H1 (cell line): ENCODE measurements around the gene UPK3BL2. TPM values are rescaled to one million over a fixed set of nuclear protein-coding genes. Genes with fewer than 3 reads are reported as not detected.
"Not testable (repeated sequence)": the region's sequence is repeated elsewhere in the genome, so short reads cannot be mapped to it uniquely, and the experiment has no call there.

Source experiments
- CTCF ChIA-PET: fragments of 300-600 bp; sonication (Branson Sonifier 250); formaldehyde crosslinking; loops from one replicate; lab custom pipeline; 2021; ENCODE audit not compliant: partially characterized antibody; lab: Charles Lee
- POLR2A ChIA-PET: fragments of 300-600 bp; sonication (Branson Sonifier 250); formaldehyde crosslinking; loops from one replicate; lab custom pipeline; 2021; ENCODE audit warnings: inconsistent platforms; ENCODE audit not compliant: partially characterized antibody; lab: Charles Lee
- DNase-seq, 2 experiments: peaks; one replicate each; pipeline versions ENCODE4 v3.0.0 to v3.0.0-alpha.2; 2010 to 2022; ENCODE audit warnings: low spot score in 2 of 2, low read depth in 1 of 2, mixed read lengths in 1 of 2
- FAIRE-seq: peaks from 2 replicates; lab custom pipeline; 2011; peaks lifted over from hg19 to GRCh38; lab: Jason Lieb, UNC
- H2AFZ ChIP-seq: 2 replicates; pipeline ENCODE4 v1.8.1; 2012; ENCODE audit warnings: low read length, inconsistent platforms
- H2AK5ac ChIP-seq: 2 replicates; pipeline ENCODE4 v1.6.1; 2013; ENCODE audit warnings: low read depth, low read length
- H2BK120ac ChIP-seq: replicated peaks from 2 replicates; pipeline ENCODE3; 2013; ENCODE audit warnings: low read depth, low read length, inconsistent platforms
- H2BK12ac ChIP-seq: 2 replicates; pipeline ENCODE4 v1.6.1; 2013; ENCODE audit warnings: low read depth, low read length
- H2BK15ac ChIP-seq: 2 replicates; pipeline ENCODE4 v1.6.1; 2013; ENCODE audit warnings: low read length
- H2BK20ac ChIP-seq: 2 replicates; pipeline ENCODE4 v1.6.1; 2013; ENCODE audit warnings: low read length
- H2BK5ac ChIP-seq: 2 replicates; pipeline ENCODE4 v1.6.1; 2013; ENCODE audit warnings: low read depth, low read length
- H3K14ac ChIP-seq: 2 replicates; pipeline ENCODE4 v1.6.1; 2013; ENCODE audit warnings: inconsistent platforms; ENCODE audit not compliant: insufficient read length
- H3K18ac ChIP-seq: 2 replicates; pipeline ENCODE4 v1.6.1; 2013; ENCODE audit warnings: low read length; ENCODE audit errors: extremely low read depth
- H3K23ac ChIP-seq: 2 replicates; pipeline ENCODE4 v1.6.1; 2013; ENCODE audit warnings: inconsistent platforms; ENCODE audit not compliant: insufficient read length
- H3K23me2 ChIP-seq: 2 replicates; pipeline ENCODE4 v1.6.1; 2013; ENCODE audit warnings: low read depth, low read length
- H3K27ac ChIP-seq: 2 replicates; pipeline ENCODE4 v1.6.1; 2011; ENCODE audit warnings: low read depth, low read length, inconsistent platforms
- H3K27me3 ChIP-seq, 4 experiments: replicated peaks in 1 of 4; 1 replicate in 1 of 4; 2 replicates in 3 of 4; pipeline versions ENCODE4 v1.6.1 to v1.8.1; 2011 to 2013; ENCODE audit warnings: low read length in 3 of 4, mild to moderate bottlenecking in 3 of 4, inconsistent platforms in 2 of 4, mixed read lengths in 2 of 4, moderate library complexity in 1 of 4; ENCODE audit not compliant: control insufficient read depth in 3 of 4, insufficient read depth in 3 of 4; ENCODE audit errors: extremely low read depth in 1 of 4
- H3K36me3 ChIP-seq, 4 experiments: 2 replicates each; pipeline versions ENCODE4 v1.6.1 to v1.8.1; 2011 to 2013; ENCODE audit warnings: mild to moderate bottlenecking in 4 of 4, low read length in 3 of 4, moderate library complexity in 2 of 4, control low read depth in 1 of 4, inconsistent platforms in 1 of 4; ENCODE audit not compliant: insufficient read depth in 4 of 4, control insufficient read depth in 2 of 4
- H3K4ac ChIP-seq: replicated peaks from 2 replicates; pipeline ENCODE3; 2013; ENCODE audit warnings: low read length, low read depth, mixed read lengths, inconsistent platforms; ENCODE audit not compliant: insufficient read length
- H3K4me1 ChIP-seq, 4 experiments: replicated peaks in 1 of 4; 1 replicate in 1 of 4; 2 replicates in 3 of 4; pipeline versions ENCODE4 v1.6.1 to v1.8.1; 2011 to 2013; ENCODE audit warnings: low read length in 3 of 4, inconsistent platforms in 2 of 4, mixed read lengths in 1 of 4; ENCODE audit not compliant: insufficient read depth in 4 of 4, control insufficient read depth in 3 of 4
- H3K4me2 ChIP-seq, 2 experiments: 2 replicates each; pipeline versions ENCODE4 v1.6.1 to v1.8.1; 2011 to 2013; ENCODE audit warnings: low read depth in 2 of 2, low read length in 2 of 2, control low read depth in 1 of 2, inconsistent platforms in 1 of 2, mild to moderate bottlenecking in 1 of 2; ENCODE audit not compliant: insufficient read depth in 1 of 2
- H3K4me3 ChIP-seq, 4 experiments: fragments of 200-600, 300-600 bp in 1 of 4; sonication (generic), shearing (Covaris generic), sonication (Bioruptor Twin) in 1 of 4; 2 replicates each; pipeline versions ENCODE4 v1.5.1 to v1.8.1; 2011 to 2016; ENCODE audit warnings: low read length in 4 of 4, low read depth in 3 of 4, control low read depth in 2 of 4, inconsistent platforms in 2 of 4, mild to moderate bottlenecking in 2 of 4, mixed read lengths in 1 of 4, moderate library complexity in 1 of 4; ENCODE audit not compliant: insufficient read depth in 2 of 4; ENCODE audit errors: extremely low read depth in 1 of 4
- H3K56ac ChIP-seq: replicated peaks from 2 replicates; pipeline ENCODE3; 2013; ENCODE audit warnings: low read depth, mild to moderate bottlenecking, mixed read lengths, low read length, inconsistent platforms; ENCODE audit not compliant: insufficient read length
- H3K79me1 ChIP-seq: 2 replicates; pipeline ENCODE4 v1.6.1; 2013; ENCODE audit warnings: low read depth, low read length, control low read depth
- H3K79me2 ChIP-seq, 2 experiments: 2 replicates each; pipeline versions ENCODE4 v1.6.1 to v1.8.1; 2012 to 2013; ENCODE audit warnings: low read length in 2 of 2, mild to moderate bottlenecking in 2 of 2, inconsistent platforms in 1 of 2; ENCODE audit not compliant: insufficient read depth in 2 of 2, control insufficient read depth in 1 of 2
- H3K9ac ChIP-seq, 4 experiments: replicated peaks in 1 of 4; 1 replicate in 1 of 4; 2 replicates in 3 of 4; pipeline versions ENCODE4 v1.6.1 to v1.8.1; 2011 to 2013; ENCODE audit warnings: low read depth in 3 of 4, low read length in 3 of 4, control low read depth in 2 of 4, mild to moderate bottlenecking in 2 of 4, moderate library complexity in 2 of 4, inconsistent platforms in 1 of 4; ENCODE audit errors: extremely low read depth in 1 of 4
- H3K9me3 ChIP-seq, 2 experiments: 2 replicates each; pipeline versions ENCODE4 v1.6.1 to v1.8.1; 2012 to 2013; ENCODE audit warnings: mild to moderate bottlenecking in 2 of 2, moderate library complexity in 2 of 2, control low read depth in 1 of 2, inconsistent platforms in 1 of 2, low read depth in 1 of 2, low read length in 1 of 2, mixed read lengths in 1 of 2; ENCODE audit not compliant: insufficient read depth in 2 of 2
- H4K20me1 ChIP-seq, 2 experiments: replicated peaks in 1 of 2; 2 replicates each; pipeline versions ENCODE3 to v1.8.1; 2011 to 2013; ENCODE audit warnings: inconsistent platforms in 2 of 2, low read length in 2 of 2, mild to moderate bottlenecking in 1 of 2; ENCODE audit not compliant: insufficient read depth in 2 of 2, control insufficient read depth in 1 of 2
- H4K5ac ChIP-seq: 2 replicates; pipeline ENCODE4 v1.6.1; 2013; ENCODE audit warnings: low read length, low read depth, mixed read lengths, inconsistent platforms; ENCODE audit not compliant: insufficient read length
- H4K8ac ChIP-seq: 2 replicates; pipeline ENCODE4 v1.8.0; 2013; ENCODE audit warnings: mild to moderate bottlenecking, moderate library complexity, low read length, inconsistent platforms; ENCODE audit not compliant: insufficient read depth; ENCODE audit errors: extremely low read depth
- H4K91ac ChIP-seq: replicated peaks from 2 replicates; pipeline ENCODE3; 2013; ENCODE audit warnings: low read length, mixed read lengths, inconsistent platforms; ENCODE audit not compliant: insufficient read length
- WGBS, 2 experiments: shearing (Covaris generic) in 1 of 2; methylation state at CpG; one replicate each; pipeline versions ENCODE4 v1.1.6 to v1.1.7; 2013 to 2015; ENCODE audit warnings: low lambda C conversion rate in 2 of 2, mixed read lengths in 2 of 2, inconsistent platforms in 1 of 2, low coverage in 1 of 2, missing lambda C conversion rate in 1 of 2; ENCODE audit not compliant: insufficient replicate concordance in 2 of 2, insufficient coverage in 1 of 2, insufficient read length in 1 of 2; ENCODE audit errors: extremely low coverage in 1 of 2, missing lambda C conversion rate in 1 of 2; 5-methylcytosine and 5-hydroxymethylcytosine counted together
- polyA plus RNA-seq, 7 experiments: library from polyadenylated mRNA; depleted of rRNA in 3 of 7; stranded (reverse) in 5 of 7; unstranded in 2 of 7; fragments of >200 nt in 5 of 7; fragments of 200-250 nt in 2 of 7; gene quantifications; 1 replicate in 5 of 7; 2 replicates in 1 of 7; 4 replicates in 1 of 7; pipeline versions ENCODE4 v1.2.1 to v1.2.3, GENCODE V29; 2011 to 2013; ENCODE audit warnings: missing spikeins in 2 of 7, mixed read lengths in 2 of 7
- total RNA-seq: library from RNA; stranded (reverse); fragmentation: NEBNext Ultra II Directional; extraction: Animal tissue kit (Norgen Biotek cat#: 25700); gene quantifications from 2 replicates; pipeline ENCODE4 v1.2.1, GENCODE V29; 2021

Gene UPK3BL2
- total and polyA plus RNA-seq, 2 of the 8 experiments (the other 6 are each of a cell fraction or from before 2014, with no cell fraction given), result 12.4 to 22.6 TPM

GRCh38 chr7:102527182-102527581 is 16.3 kb downstream of the UPK3BL2 start:
- H3K36me3 ChIP-seq, H2BK120ac ChIP-seq, H4K5ac ChIP-seq, H3K79me2 ChIP-seq, CTCF ChIA-PET, H3K23ac ChIP-seq, H3K79me1 ChIP-seq, H3K18ac ChIP-seq, H3K9me3 ChIP-seq, H2BK5ac ChIP-seq, H3K4ac ChIP-seq, H3K14ac ChIP-seq, POLR2A ChIA-PET, H2BK12ac ChIP-seq, H3K9ac ChIP-seq, H2AK5ac ChIP-seq, H3K27ac ChIP-seq, H4K91ac ChIP-seq, H3K27me3 ChIP-seq, FAIRE-seq, H3K23me2 ChIP-seq, H2AFZ ChIP-seq, H3K4me1 ChIP-seq, H4K20me1 ChIP-seq, H3K56ac ChIP-seq, H3K4me2 ChIP-seq, H4K8ac ChIP-seq, H3K4me3 ChIP-seq, H2BK20ac ChIP-seq, H2BK15ac ChIP-seq: not testable (repeated sequence)
- WGBS, 2 experiments, result 91% methylated on average over 1 of the region's 8 CpGs; no CpG with 5 or more reads in 1 of the 2 experiments
- peak in 1 of 2 experiments; percentile 48 for DNase-seq

GRCh38 chr7:102524803-102525202 is 18.7 kb downstream of the UPK3BL2 start:
- H3K79me2 ChIP-seq, H3K23ac ChIP-seq, H3K14ac ChIP-seq, H3K36me3 ChIP-seq, H2AK5ac ChIP-seq, FAIRE-seq, H3K4me3 ChIP-seq, CTCF ChIA-PET, H3K27me3 ChIP-seq, H2BK120ac ChIP-seq, H3K9me3 ChIP-seq, H3K27ac ChIP-seq, H2BK5ac ChIP-seq, H4K91ac ChIP-seq, H2BK20ac ChIP-seq, H2BK15ac ChIP-seq, H3K4me2 ChIP-seq, H4K5ac ChIP-seq, H3K9ac ChIP-seq, H4K20me1 ChIP-seq, H2AFZ ChIP-seq, H4K8ac ChIP-seq, H3K23me2 ChIP-seq, POLR2A ChIA-PET, H3K56ac ChIP-seq, H3K4me1 ChIP-seq, H3K4ac ChIP-seq, H3K79me1 ChIP-seq, H3K18ac ChIP-seq, H2BK12ac ChIP-seq: not testable (repeated sequence)
- 100% methylated on average over 1 of the region's 2 CpGs; no CpG with 5 or more reads in 1 of the 2 experiments for WGBS, 2 experiments
- DNase-seq, result peak in 1 of 2 experiments; percentile 51
